CD14-positive monocyte (primary cell): ENCODE measurements around the gene TEAD1. TPM values are rescaled to one million over a fixed set of nuclear protein-coding genes. Genes with fewer than 3 reads are reported as not detected.

Source experiments
- DNase-seq, 3 donors: peaks; one replicate each; pipeline ENCODE4 v3.0.0-alpha.2; 2011 to 2022
- H2AFZ ChIP-seq: 2 replicates; pipeline ENCODE4 v1.6.0; 2012; ENCODE audit warnings: mild to moderate bottlenecking, low read depth, low read length, inconsistent platforms; ENCODE audit not compliant: insufficient read depth, poor library complexity, severe bottlenecking
- H3K27ac ChIP-seq, 2 donors: 1 replicate in 1 of 2; 2 replicates in 1 of 2; pipeline ENCODE4 v1.5.1; 2012 to 2013; ENCODE audit warnings: low read length in 2 of 2, control low read depth in 1 of 2, inconsistent platforms in 1 of 2, low read depth in 1 of 2, mild to moderate bottlenecking in 1 of 2
- H3K27me3 ChIP-seq, 2 donors: one replicate each; pipeline versions ENCODE4 v1.6.0 to v1.6.1; 2011 to 2013; ENCODE audit warnings: low read length in 2 of 2; ENCODE audit not compliant: control insufficient read depth in 2 of 2, insufficient read depth in 2 of 2
- H3K36me3 ChIP-seq, 2 donors: replicated peaks in 1 of 2; 1 replicate in 1 of 2; 2 replicates in 1 of 2; pipeline versions ENCODE4 v1.5.1 to v1.6.1; 2012 to 2013; ENCODE audit warnings: low read length in 2 of 2, control low read depth in 1 of 2, inconsistent platforms in 1 of 2, mild to moderate bottlenecking in 1 of 2; ENCODE audit not compliant: insufficient read depth in 2 of 2, control insufficient read depth in 1 of 2
- H3K4me1 ChIP-seq, 2 donors: 1 replicate in 1 of 2; 2 replicates in 1 of 2; pipeline versions ENCODE4 v1.5.1 to v1.6.1; 2012 to 2013; ENCODE audit warnings: low read length in 2 of 2, control low read depth in 1 of 2, inconsistent platforms in 1 of 2, mild to moderate bottlenecking in 1 of 2, moderate library complexity in 1 of 2; ENCODE audit not compliant: insufficient read depth in 2 of 2, control insufficient read depth in 1 of 2
- H3K4me2 ChIP-seq: replicated peaks from 2 replicates; pipeline ENCODE3; 2012; ENCODE audit warnings: low read length, moderate library complexity, mild to moderate bottlenecking; ENCODE audit not compliant: poor library complexity, severe bottlenecking; ENCODE audit errors: extremely low read depth
- H3K4me3 ChIP-seq, 3 experiments: fragments of 200-600 bp in 1 of 3; sonication (generic) in 1 of 3; replicated peaks in 1 of 3; 1 replicate in 2 of 3; 2 replicates in 1 of 3; pipeline ENCODE4 v1.5.1; 2011 to 2013; ENCODE audit warnings: low read length in 3 of 3, mild to moderate bottlenecking in 3 of 3, control low read depth in 2 of 3, low read depth in 2 of 3, inconsistent platforms in 1 of 3, moderate library complexity in 1 of 3
- H3K79me2 ChIP-seq: 2 replicates; pipeline ENCODE4 v1.6.0; 2012; ENCODE audit warnings: mild to moderate bottlenecking, control low read depth, inconsistent platforms, low read length, moderate library complexity; ENCODE audit not compliant: insufficient read depth
- H3K9ac ChIP-seq: 2 replicates; pipeline ENCODE4 v1.6.0; 2017; ENCODE audit warnings: low read length, mild to moderate bottlenecking; ENCODE audit not compliant: insufficient read depth, poor library complexity, severe bottlenecking
- H3K9me3 ChIP-seq, 2 donors: replicated peaks in 1 of 2; 1 replicate in 1 of 2; 2 replicates in 1 of 2; pipeline versions ENCODE4 v1.5.1 to v1.6.1; 2012 to 2013; ENCODE audit warnings: low read length in 2 of 2, control low read depth in 1 of 2; ENCODE audit not compliant: control insufficient read depth in 1 of 2, insufficient read depth in 1 of 2
- H4K20me1 ChIP-seq: 2 replicates; pipeline ENCODE4 v1.6.0; 2012; ENCODE audit warnings: mild to moderate bottlenecking, low read length, control low read depth, moderate library complexity; ENCODE audit not compliant: insufficient read depth
- H3K27ac Mint-ChIP-seq, 7 donors: one replicate each; pipeline ENCODE4 v1.8.0; 2020; ENCODE audit warnings: mild to moderate bottlenecking in 7 of 7, mixed read lengths in 7 of 7, moderate library complexity in 6 of 7, inconsistent platforms in 2 of 7
- H3K27me3 Mint-ChIP-seq, 3 donors: one replicate each; pipeline ENCODE4 v1.8.0; 2021 to 2022; ENCODE audit warnings: low read depth in 3 of 3, mild to moderate bottlenecking in 3 of 3, mixed read lengths in 3 of 3, moderate library complexity in 3 of 3, inconsistent platforms in 1 of 3
- H3K36me3 Mint-ChIP-seq, 2 donors: one replicate each; pipeline ENCODE4 v1.8.0; 2020; ENCODE audit warnings: mixed read lengths in 2 of 2, inconsistent platforms in 1 of 2, mild to moderate bottlenecking in 1 of 2
- H3K4me1 Mint-ChIP-seq: one replicate; pipeline ENCODE4 v1.8.0; 2020; ENCODE audit warnings: mild to moderate bottlenecking, mixed read lengths
- H3K4me3 Mint-ChIP-seq, 2 donors: one replicate each; pipeline ENCODE4 v1.8.0; 2020; ENCODE audit warnings: mild to moderate bottlenecking in 2 of 2, mixed read lengths in 2 of 2, moderate library complexity in 1 of 2
- H3K9me3 Mint-ChIP-seq, 7 donors: one replicate each; pipeline ENCODE4 v1.8.0; 2020 to 2022; ENCODE audit warnings: mixed read lengths in 7 of 7, mild to moderate bottlenecking in 6 of 7, moderate library complexity in 6 of 7, inconsistent platforms in 2 of 7
- WGBS: methylation state at CpG from one replicate; pipeline ENCODE4 v1.1.5; 2013; ENCODE audit warnings: missing lambda C conversion rate; ENCODE audit not compliant: insufficient coverage; 5-methylcytosine and 5-hydroxymethylcytosine counted together
- intact Hi-C, 2 donors: fragments of 100-400 bp; cut with micrococcal nuclease; formaldehyde crosslinking; loops; one replicate each; pipeline versions ENCODE4 v1.15.0 to v1.15.1; 2023
- polyA plus RNA-seq, 3 donors: library from polyadenylated mRNA; depleted of rRNA in 1 of 3; unstranded in 2 of 3; stranded (reverse) in 1 of 3; fragments of 300-500 nt in 2 of 3; fragments of >200 nt in 1 of 3; fragmentation: Illumina TruSeq in 2 of 3; gene quantifications; 1 replicate in 2 of 3; 2 replicates in 1 of 3; pipeline ENCODE4 v1.2.3, GENCODE V29; 2012 to 2021
- TF ChIP-seq, protein P1 (sequence below): fragments of 200-600 bp; IDR thresholded peaks from one replicate; pipeline ENCODE4 v1.8.0; 2022; ENCODE audit warnings: antibody characterized with exemption, mild to moderate bottlenecking

TEAD1 gene
- polyA plus RNA-seq, 3 donors: not detected

- H3K27ac Mint-ChIP-seq: no peak overlapping the region
- Histone ChIP-seq H3K4me3 (no peak overlapping the region), H3K9me3 (no peaks in the 10 kb centered on the region), H3K4me1 (no peaks in the 10 kb centered on the region), H2AFZ (no peak overlapping the region), H3K4me2 (no peak overlapping the region), H3K9ac (no peak overlapping the region), H3K27ac (no peak overlapping the region), H3K79me2 (no peaks in the 10 kb centered on the region), H4K20me1 (no peaks in the 10 kb centered on the region), H3K36me3 (no peaks in the 10 kb centered on the region), H3K27me3 (peaks cover 0 to 10% of the 10 kb centered on the region in 2 donors)
- intact Hi-C loops: no loop called here
- TF ChIP-seq, protein P1, sequence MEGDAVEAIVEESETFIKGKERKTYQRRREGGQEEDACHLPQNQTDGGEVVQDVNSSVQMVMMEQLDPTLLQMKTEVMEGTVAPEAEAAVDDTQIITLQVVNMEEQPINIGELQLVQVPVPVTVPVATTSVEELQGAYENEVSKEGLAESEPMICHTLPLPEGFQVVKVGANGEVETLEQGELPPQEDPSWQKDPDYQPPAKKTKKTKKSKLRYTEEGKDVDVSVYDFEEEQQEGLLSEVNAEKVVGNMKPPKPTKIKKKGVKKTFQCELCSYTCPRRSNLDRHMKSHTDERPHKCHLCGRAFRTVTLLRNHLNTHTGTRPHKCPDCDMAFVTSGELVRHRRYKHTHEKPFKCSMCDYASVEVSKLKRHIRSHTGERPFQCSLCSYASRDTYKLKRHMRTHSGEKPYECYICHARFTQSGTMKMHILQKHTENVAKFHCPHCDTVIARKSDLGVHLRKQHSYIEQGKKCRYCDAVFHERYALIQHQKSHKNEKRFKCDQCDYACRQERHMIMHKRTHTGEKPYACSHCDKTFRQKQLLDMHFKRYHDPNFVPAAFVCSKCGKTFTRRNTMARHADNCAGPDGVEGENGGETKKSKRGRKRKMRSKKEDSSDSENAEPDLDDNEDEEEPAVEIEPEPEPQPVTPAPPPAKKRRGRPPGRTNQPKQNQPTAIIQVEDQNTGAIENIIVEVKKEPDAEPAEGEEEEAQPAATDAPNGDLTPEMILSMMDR: no peak
- H3K4me3 Mint-ChIP-seq: no peak overlapping the region
- WGBS: 92% methylated on average over 3 of the region's 11 CpGs
- DNase-seq: no peak
- H3K9me3 Mint-ChIP-seq: peaks cover 0 to 3% (median 0%) of the 10 kb centered on the region in 7 donors
- peaks cover 4 to 9% (median 5%) of the 10 kb centered on the region in 3 donors for H3K27me3 Mint-ChIP-seq
- no peaks in the 10 kb centered on the region for H3K36me3 Mint-ChIP-seq
- H3K4me1 Mint-ChIP-seq: no peaks in the 10 kb centered on the region
Observed at GRCh38 chr11:12871788-12872321, 197.6 kb downstream of the TEAD1 start.

- Histone ChIP-seq H3K4me3 (no peak overlapping the region), H2AFZ (no peak overlapping the region), H3K9me3 (no peaks in the 10 kb centered on the region), H4K20me1 (no peaks in the 10 kb centered on the region), H3K9ac (no peak overlapping the region), H3K27me3 (peaks cover 0 to 8% of the 10 kb centered on the region in 2 donors), H3K36me3 (no peaks in the 10 kb centered on the region), H3K79me2 (no peaks in the 10 kb centered on the region), H3K27ac (no peak overlapping the region), H3K4me1 (no peaks in the 10 kb centered on the region), H3K4me2 (no peak overlapping the region)
- TF ChIP-seq, protein P1: no peak
- Mint-ChIP-seq H3K4me3 (no peak overlapping the region), H3K27me3 (peaks cover 2 to 11% (median 4%) of the 10 kb centered on the region in 3 donors), H3K4me1 (no peaks in the 10 kb centered on the region), H3K9me3 (peaks cover 0 to 1% (median 0%) of the 10 kb centered on the region in 7 donors), H3K27ac (no peak overlapping the region), H3K36me3 (no peaks in the 10 kb centered on the region)
- WGBS: 78% methylated on average over 3 of the region's 5 CpGs
- no peak for DNase-seq
- intact Hi-C loops: no loop called here
Observed at GRCh38 chr11:12876340-12876739, 202.1 kb downstream of the TEAD1 start.
